MM.1S (cell line): Measurements from ENCODE around the gene SLC1A2.

Source experiments
- DNase-seq: peaks from one replicate; pipeline ENCODE4 v3.0.0-alpha.2; 2015
- H2AFZ ChIP-seq: fragments of 300-600 bp; sonication (generic); 2 replicates; pipeline ENCODE4 v1.6.0; 2016; ENCODE audit warnings: antibody characterized with exemption, low read length
- H3F3A ChIP-seq: fragments of 300-600 bp; sonication (generic); 2 replicates; pipeline ENCODE4 v1.6.1; 2016; ENCODE audit warnings: mild to moderate bottlenecking, antibody characterized with exemption, low read length, moderate library complexity, mixed read lengths; ENCODE audit not compliant: insufficient read depth
- H3K27ac ChIP-seq: fragments of 300-600 bp; sonication (generic); 2 replicates; pipeline ENCODE4 v1.5.1; 2016; ENCODE audit warnings: mild to moderate bottlenecking, low read length
- H3K27me3 ChIP-seq: fragments of 300-600 bp; sonication (generic); replicated peaks from 2 replicates; pipeline ENCODE4 v1.6.0; 2016; ENCODE audit warnings: low read length; ENCODE audit not compliant: insufficient read depth
- H3K36me3 ChIP-seq: fragments of 300-600 bp; sonication (generic); replicated peaks from 2 replicates; pipeline ENCODE4 v1.6.1; 2016; ENCODE audit warnings: mild to moderate bottlenecking, low read length, mixed read lengths; ENCODE audit not compliant: insufficient read depth
- H3K4me1 ChIP-seq: fragments of 300-600 bp; sonication (generic); 2 replicates; pipeline ENCODE4 v1.6.1; 2016; ENCODE audit warnings: low read length, mixed read lengths
- H3K4me2 ChIP-seq: fragments of 300-600 bp; sonication (generic); 2 replicates; pipeline ENCODE4 v1.6.0; 2016; ENCODE audit warnings: low read depth, low read length
- H3K4me3 ChIP-seq: fragments of 300-600 bp; sonication (generic); 2 replicates; pipeline ENCODE4 v1.5.1; 2016; ENCODE audit warnings: low read length, mixed read lengths
- H3K79me2 ChIP-seq: fragments of 300-600 bp; sonication (generic); 2 replicates; pipeline ENCODE4 v1.6.1; 2016; ENCODE audit warnings: mixed run types, low read length, mixed read lengths
- H3K9ac ChIP-seq: fragments of 300-600 bp; sonication (generic); 2 replicates; pipeline ENCODE4 v1.6.1; 2016; ENCODE audit warnings: low read length, mixed read lengths
- H3K9me2 ChIP-seq: fragments of 300-600 bp; sonication (generic); replicated peaks from 2 replicates; pipeline ENCODE4 v1.6.1; 2016; ENCODE audit warnings: mild to moderate bottlenecking, low read length, mixed read lengths; ENCODE audit not compliant: insufficient read depth
- H3K9me3 ChIP-seq: fragments of 300-600 bp; sonication (generic); replicated peaks from 2 replicates; pipeline ENCODE4 v1.6.1; 2016; ENCODE audit warnings: mild to moderate bottlenecking, low read length, mixed read lengths; ENCODE audit not compliant: insufficient read depth
- H4K20me1 ChIP-seq: fragments of 300-600 bp; sonication (generic); 2 replicates; pipeline ENCODE4 v1.6.1; 2016; ENCODE audit warnings: mild to moderate bottlenecking, low read length, moderate library complexity, mixed read lengths; ENCODE audit not compliant: insufficient read depth
- EZH2 ChIP-seq: fragments of 300-600 bp; sonication (generic); optimal IDR thresholded peaks from 2 replicates; pipeline ENCODE3; 2017; ENCODE audit warnings: low read depth, mild to moderate bottlenecking, antibody characterized with exemption, low read length, mixed read lengths
- EZH2phosphoT487 ChIP-seq: fragments of 300-600 bp; sonication (generic); IDR thresholded peaks from 2 replicates; pipeline ENCODE4 v1.6.1; 2018; ENCODE audit warnings: antibody characterized with exemption, low read length
- TF ChIP-seq, protein P1 (sequence below): fragments of 300-600 bp; sonication (generic); IDR thresholded peaks from 2 replicates; pipeline ENCODE4 v1.5.1; 2016; ENCODE audit warnings: antibody characterized with exemption, low read length, mixed read lengths

SLC1A2 gene

DNA sequence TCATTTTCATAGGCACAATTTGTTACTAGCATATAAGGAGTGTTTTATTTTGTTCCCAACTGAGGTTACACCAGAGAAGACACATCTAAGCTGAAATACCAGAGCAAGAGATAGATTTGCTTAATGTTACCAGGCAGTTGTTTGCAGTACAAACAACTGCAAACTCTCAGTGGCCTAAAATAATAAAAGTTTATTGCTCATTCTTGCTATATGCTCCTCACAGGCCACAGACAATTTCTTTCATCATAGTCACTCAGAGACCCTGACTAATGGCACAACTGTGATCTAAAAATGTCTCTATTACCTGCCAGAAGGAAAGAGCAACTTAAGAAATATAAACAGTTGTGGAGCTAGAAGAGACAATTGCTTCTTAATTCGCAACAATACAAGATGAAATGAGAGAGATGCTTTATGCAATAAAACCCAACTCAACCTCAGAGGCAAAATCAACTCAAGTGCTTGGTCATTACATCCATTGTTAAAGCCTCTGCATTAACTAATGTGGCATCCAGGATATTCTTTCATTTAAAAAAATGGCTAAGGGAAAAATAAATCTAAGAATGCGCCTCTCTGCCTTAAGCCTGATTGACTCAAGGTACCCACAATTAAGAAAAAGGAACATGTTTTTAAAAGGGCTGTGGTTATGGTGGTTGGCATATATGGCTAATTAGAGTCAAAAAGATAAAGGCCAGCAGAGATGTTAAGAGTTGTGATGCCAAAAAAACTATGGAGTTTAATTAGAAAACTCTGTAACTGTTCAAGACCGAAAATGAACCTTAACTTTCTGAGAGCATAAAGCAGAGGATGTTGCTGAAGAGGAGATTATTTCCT lies 176.7 kb downstream of the SLC1A2 start:
- no peaks in the 10 kb centered on the region for H3K9me3 ChIP-seq
- H4K20me1 ChIP-seq = no peaks in the 10 kb centered on the region
- no peak for TF ChIP-seq EZH2phosphoT487
- TF ChIP-seq EZH2 = no peak
- TF ChIP-seq, protein P1, sequence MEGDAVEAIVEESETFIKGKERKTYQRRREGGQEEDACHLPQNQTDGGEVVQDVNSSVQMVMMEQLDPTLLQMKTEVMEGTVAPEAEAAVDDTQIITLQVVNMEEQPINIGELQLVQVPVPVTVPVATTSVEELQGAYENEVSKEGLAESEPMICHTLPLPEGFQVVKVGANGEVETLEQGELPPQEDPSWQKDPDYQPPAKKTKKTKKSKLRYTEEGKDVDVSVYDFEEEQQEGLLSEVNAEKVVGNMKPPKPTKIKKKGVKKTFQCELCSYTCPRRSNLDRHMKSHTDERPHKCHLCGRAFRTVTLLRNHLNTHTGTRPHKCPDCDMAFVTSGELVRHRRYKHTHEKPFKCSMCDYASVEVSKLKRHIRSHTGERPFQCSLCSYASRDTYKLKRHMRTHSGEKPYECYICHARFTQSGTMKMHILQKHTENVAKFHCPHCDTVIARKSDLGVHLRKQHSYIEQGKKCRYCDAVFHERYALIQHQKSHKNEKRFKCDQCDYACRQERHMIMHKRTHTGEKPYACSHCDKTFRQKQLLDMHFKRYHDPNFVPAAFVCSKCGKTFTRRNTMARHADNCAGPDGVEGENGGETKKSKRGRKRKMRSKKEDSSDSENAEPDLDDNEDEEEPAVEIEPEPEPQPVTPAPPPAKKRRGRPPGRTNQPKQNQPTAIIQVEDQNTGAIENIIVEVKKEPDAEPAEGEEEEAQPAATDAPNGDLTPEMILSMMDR = no peak
- no peaks in the 10 kb centered on the region for H3K79me2 ChIP-seq
- H3K4me3 ChIP-seq = no peak overlapping the region
- H2AFZ ChIP-seq = no peak overlapping the region
- H3F3A ChIP-seq = no peaks in the 10 kb centered on the region
- H3K9ac ChIP-seq = no peak overlapping the region
- H3K4me1 ChIP-seq = peaks cover 9% of the 10 kb centered on the region
- H3K36me3 ChIP-seq = no peaks in the 10 kb centered on the region
- no peaks in the 10 kb centered on the region for H3K9me2 ChIP-seq
- no peak for DNase-seq
- H3K27ac ChIP-seq = no peak overlapping the region
- no peaks in the 10 kb centered on the region for H3K27me3 ChIP-seq
- H3K4me2 ChIP-seq = no peak overlapping the region

- Histone ChIP-seq H3K36me3 (no peaks in the 10 kb centered on the region), H2AFZ (no peak overlapping the region), H3K9me3 (no peaks in the 10 kb centered on the region), H3K9me2 (no peaks in the 10 kb centered on the region), H3K27me3 (no peaks in the 10 kb centered on the region), H3K4me2 (no peak overlapping the region), H3K9ac (no peak overlapping the region), H3K4me3 (no peak overlapping the region), H3F3A (no peaks in the 10 kb centered on the region), H4K20me1 (no peaks in the 10 kb centered on the region), H3K4me1 (peaks cover 9% of the 10 kb centered on the region), H3K27ac (no peak overlapping the region), H3K79me2 (no peaks in the 10 kb centered on the region)
- no peak for DNase-seq
- no peak for TF ChIP-seq EZH2phosphoT487
- TF ChIP-seq, protein P1 = no peak
Measured at GRCh38 chr11:35241531-35241930, 177.8 kb downstream of the SLC1A2 start.

DNA sequence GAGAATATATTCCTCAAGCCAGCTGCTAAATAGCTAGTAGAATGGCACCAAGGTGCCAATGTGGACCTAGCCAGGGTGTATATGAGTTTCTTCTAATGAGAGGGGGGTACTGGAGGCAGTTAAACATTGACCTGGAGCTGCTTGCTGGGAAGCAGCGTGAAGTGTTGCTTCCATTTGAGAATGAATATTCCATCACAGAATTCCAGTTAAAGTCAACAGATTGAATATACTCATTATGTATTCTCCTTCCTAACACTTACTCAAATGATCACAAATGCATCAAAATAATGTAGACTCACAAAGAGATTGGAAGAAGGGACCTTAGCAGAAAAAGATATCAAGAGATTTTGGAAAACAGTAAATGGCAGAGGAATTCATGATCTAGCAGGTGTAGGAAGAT lies 178.3 kb downstream of the SLC1A2 start:
- H3K4me3 ChIP-seq = no peak overlapping the region
- peaks cover 9% of the 10 kb centered on the region for H3K4me1 ChIP-seq
- TF ChIP-seq EZH2 (no peak), EZH2phosphoT487 (no peak)
- TF ChIP-seq, protein P1 = no peak
- no peak overlapping the region for H3K4me2 ChIP-seq
- DNase-seq = no peak
- H3K27me3 ChIP-seq = no peaks in the 10 kb centered on the region
- H3K9me2 ChIP-seq = no peaks in the 10 kb centered on the region
- H3K36me3 ChIP-seq = no peaks in the 10 kb centered on the region
- no peaks in the 10 kb centered on the region for H4K20me1 ChIP-seq
- H3K79me2 ChIP-seq = no peaks in the 10 kb centered on the region
- no peak overlapping the region for H3K9ac ChIP-seq
- H2AFZ ChIP-seq = no peak overlapping the region
- no peaks in the 10 kb centered on the region for H3K9me3 ChIP-seq
- no peaks in the 10 kb centered on the region for H3F3A ChIP-seq
- H3K27ac ChIP-seq = no peak overlapping the region
